ENCODE measurements around the gene NR1I3. TPM values are rescaled to one million over a fixed set of nuclear protein-coding genes. Genes with fewer than 3 reads are reported as not detected.

The NR1I3 gene
- total RNA-seq, 1 experiment from 2014 or later: not detected

DNA sequence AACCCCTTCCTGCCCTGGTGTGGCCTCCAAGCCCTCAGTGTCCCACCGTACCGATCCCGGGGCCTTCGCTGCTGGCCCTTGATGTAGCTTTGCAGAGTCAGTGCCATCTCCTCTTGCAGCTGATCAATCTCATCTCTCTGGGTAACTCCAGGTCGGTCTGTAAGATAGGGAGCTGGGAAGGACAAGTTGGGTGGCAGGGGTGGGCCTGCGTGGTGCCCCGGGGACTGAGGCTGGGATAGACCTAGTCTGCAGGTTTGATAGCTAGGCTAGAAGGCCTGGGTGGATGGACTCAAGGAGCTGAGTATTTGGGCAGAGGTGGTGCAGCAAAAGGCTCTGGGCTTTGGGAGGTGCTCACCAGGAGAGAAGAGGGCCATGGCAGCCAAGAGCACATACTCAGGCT, 7.2 kb downstream of the NR1I3 start:
- no peak overlapping the region for H3K4ac ChIP-seq (ENCODE audit: low read depth, low read length)
- H2BK20ac ChIP-seq (ENCODE audit: low read depth, low read length, poor library complexity, severe bottlenecking): no peak overlapping the region
- H3K9ac ChIP-seq (ENCODE audit: extremely low read depth, insufficient read length, low read length): no peak overlapping the region
- H2BK5ac ChIP-seq (ENCODE audit: insufficient read length, low read length): no peak overlapping the region
- H2BK15ac ChIP-seq (ENCODE audit: low read depth, low read length): no peak overlapping the region
- no peak for DNase-seq
- WGBS (ENCODE audit: extremely low coverage, insufficient read length, low lambda C conversion rate): no CpG with 5 or more reads among the region's 7 CpGs
- H3K79me1 ChIP-seq (ENCODE audit: insufficient read depth, low read depth, low read length, poor library complexity, severe bottlenecking): no peaks in the 10 kb centered on the region
- peaks cover 18 to 22% (median 20%) of the 10 kb centered on the region in 3 experiments; a peak in 6 of 7 replicates for H3K36me3 Mint-ChIP-seq (ENCODE audit: insufficient read depth in 1 of 3, low read depth in 3 of 3)
- no peak overlapping the region for H3K18ac ChIP-seq (ENCODE audit: insufficient read length, low read depth, low read length)
- no peak overlapping the region for H3K27ac Mint-ChIP-seq
- no peaks in the 10 kb centered on the region for H3K9me3 Mint-ChIP-seq
- no peaks in the 10 kb centered on the region for H4K20me1 ChIP-seq (ENCODE audit: control insufficient read depth, insufficient read depth, insufficient read length)
- no peak overlapping the region for H4K91ac ChIP-seq (ENCODE audit: insufficient read length, low read depth, low read length)
- H3K23ac ChIP-seq (ENCODE audit: insufficient read length, low read depth, low read length): no peak overlapping the region
- H2AK5ac ChIP-seq (ENCODE audit: insufficient read length, low read length): no peak overlapping the region
- H3K4me2 ChIP-seq (ENCODE audit: insufficient read depth, insufficient read length, low read length): no peak overlapping the region
- no peak overlapping the region for H2BK12ac ChIP-seq (ENCODE audit: insufficient read length, low read depth, low read length)
- H3K4me1 ChIP-seq (ENCODE audit: insufficient read depth, low read length): peaks cover 8% of the 10 kb centered on the region; the same call in 1 of the 2 replicates
- H3K56ac ChIP-seq (ENCODE audit: insufficient read length, low read depth, low read length): no peak overlapping the region
- TF ChIP-seq, protein P1, sequence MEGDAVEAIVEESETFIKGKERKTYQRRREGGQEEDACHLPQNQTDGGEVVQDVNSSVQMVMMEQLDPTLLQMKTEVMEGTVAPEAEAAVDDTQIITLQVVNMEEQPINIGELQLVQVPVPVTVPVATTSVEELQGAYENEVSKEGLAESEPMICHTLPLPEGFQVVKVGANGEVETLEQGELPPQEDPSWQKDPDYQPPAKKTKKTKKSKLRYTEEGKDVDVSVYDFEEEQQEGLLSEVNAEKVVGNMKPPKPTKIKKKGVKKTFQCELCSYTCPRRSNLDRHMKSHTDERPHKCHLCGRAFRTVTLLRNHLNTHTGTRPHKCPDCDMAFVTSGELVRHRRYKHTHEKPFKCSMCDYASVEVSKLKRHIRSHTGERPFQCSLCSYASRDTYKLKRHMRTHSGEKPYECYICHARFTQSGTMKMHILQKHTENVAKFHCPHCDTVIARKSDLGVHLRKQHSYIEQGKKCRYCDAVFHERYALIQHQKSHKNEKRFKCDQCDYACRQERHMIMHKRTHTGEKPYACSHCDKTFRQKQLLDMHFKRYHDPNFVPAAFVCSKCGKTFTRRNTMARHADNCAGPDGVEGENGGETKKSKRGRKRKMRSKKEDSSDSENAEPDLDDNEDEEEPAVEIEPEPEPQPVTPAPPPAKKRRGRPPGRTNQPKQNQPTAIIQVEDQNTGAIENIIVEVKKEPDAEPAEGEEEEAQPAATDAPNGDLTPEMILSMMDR (conservative IDR thresholded peaks at IDR 0.05): no peak
- H2BK120ac ChIP-seq (ENCODE audit: low read depth, low read length, poor library complexity, severe bottlenecking): no peak overlapping the region
- H3K14ac ChIP-seq (ENCODE audit: insufficient read depth, low read length): no peak overlapping the region
- H3T11ph ChIP-seq (ENCODE audit: low read length): no peak overlapping the region
- H3K23me2 ChIP-seq (ENCODE audit: insufficient read length, low read depth, low read length, poor library complexity, severe bottlenecking): no peaks in the 10 kb centered on the region
- no peaks in the 10 kb centered on the region for H3K27me3 ChIP-seq (ENCODE audit: insufficient read depth, low read length)
- no peaks in the 10 kb centered on the region; the same call in 1 of the 2 replicates for H3K27me3 Mint-ChIP-seq (ENCODE audit: low read depth)
- H3K4me1 Mint-ChIP-seq: peaks cover 21 to 23% of the 10 kb centered on the region in 2 experiments
- H3K79me2 ChIP-seq (ENCODE audit: insufficient read depth, low read length): no peaks in the 10 kb centered on the region
- H3K27ac ChIP-seq (ENCODE audit: insufficient read length, low read depth, low read length): no peak overlapping the region
- no peak overlapping the region for H3K4me3 Mint-ChIP-seq
- H3K9me3 ChIP-seq (ENCODE audit: control insufficient read depth, low read depth, low read length): no peaks in the 10 kb centered on the region
- H4K5ac ChIP-seq (ENCODE audit: insufficient read length, low read depth, low read length): no peak overlapping the region
- no peak overlapping the region for H4K8ac ChIP-seq (replicated peaks; ENCODE audit: insufficient read length, low read depth, low read length)
- no peak overlapping the region for H2AFZ ChIP-seq (ENCODE audit: low read length)

All from H9 (cell line).